Glutamatergic neuron (in vitro differentiated cells): ENCODE results near the gene ZNF319. TPM values are rescaled to one million over a fixed set of nuclear protein-coding genes. Genes with fewer than 3 reads are reported as not detected.

ENCODE experiments used
- DNase-seq: peaks from one replicate; pipeline ENCODE4 v3.0.0; 2022
- H3K27ac Mint-ChIP-seq: one replicate; pipeline ENCODE4 v1.8.0; 2020; ENCODE audit warnings: mild to moderate bottlenecking, mixed read lengths, inconsistent platforms; ENCODE audit not compliant: unreplicated experiment
- H3K27me3 Mint-ChIP-seq: one replicate; pipeline ENCODE4 v1.8.0; 2020; ENCODE audit warnings: mild to moderate bottlenecking, moderate library complexity, mixed read lengths, inconsistent platforms; ENCODE audit not compliant: unreplicated experiment
- H3K36me3 Mint-ChIP-seq: one replicate; pipeline ENCODE4 v1.8.0; 2020; ENCODE audit warnings: mild to moderate bottlenecking, mixed read lengths, inconsistent platforms; ENCODE audit not compliant: unreplicated experiment
- H3K4me1 Mint-ChIP-seq: one replicate; pipeline ENCODE4 v1.8.0; 2020; ENCODE audit warnings: mild to moderate bottlenecking, low read depth, mixed read lengths, inconsistent platforms; ENCODE audit not compliant: unreplicated experiment
- H3K4me3 Mint-ChIP-seq: one replicate; pipeline ENCODE4 v1.8.0; 2020; ENCODE audit warnings: mild to moderate bottlenecking, mixed read lengths, inconsistent platforms; ENCODE audit not compliant: unreplicated experiment
- H3K9me3 Mint-ChIP-seq: one replicate; pipeline ENCODE4 v1.8.0; 2020; ENCODE audit warnings: mild to moderate bottlenecking, moderate library complexity, mixed read lengths, inconsistent platforms; ENCODE audit not compliant: unreplicated experiment
- total RNA-seq: library from RNA; stranded (reverse); fragmentation: NEBNext Ultra II Directional; extraction: Animal tissue kit (Norgen Biotek cat#: 25700); gene quantifications from one replicate; pipeline ENCODE4 v1.2.1, GENCODE V29; 2021; ENCODE audit not compliant: unreplicated experiment
- TF ChIP-seq, protein P1 (sequence below): fragments of 200-600 bp; sonication (generic); IDR thresholded peaks from one replicate; pipeline ENCODE4 v1.5.0; 2021; ENCODE audit not compliant: partially characterized antibody, unreplicated experiment

Gene ZNF319
- total RNA-seq, 1 donor from 2014 or later = 13.9 TPM

DNA sequence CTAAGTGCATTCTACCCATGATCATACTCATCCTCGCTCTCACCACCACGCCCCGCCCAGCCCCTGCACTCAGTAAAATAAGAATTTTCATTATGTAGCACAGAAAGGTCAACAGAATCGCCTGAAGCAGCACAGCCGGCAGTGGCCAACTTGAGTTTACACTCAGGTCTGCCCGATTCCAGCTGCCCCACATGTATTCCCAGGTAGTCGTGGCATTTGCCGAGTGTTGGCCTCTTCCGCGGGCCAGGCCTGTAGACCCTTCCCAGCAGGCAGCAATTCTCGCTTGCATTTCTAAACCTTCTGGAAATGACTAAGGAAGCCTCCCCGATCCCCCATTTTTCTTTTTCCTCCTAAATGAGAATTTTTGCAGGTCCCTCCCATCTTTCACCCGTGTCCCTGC is 30.2 kb downstream of the ZNF319 start:
- Mint-ChIP-seq H3K27ac (no peak overlapping the region), H3K36me3 (no peaks in the 10 kb centered on the region), H3K4me3 (no peak overlapping the region), H3K4me1 (no peaks in the 10 kb centered on the region), H3K9me3 (no peaks in the 10 kb centered on the region), H3K27me3 (peaks cover 3% of the 10 kb centered on the region)
- DNase-seq = no peak
- TF ChIP-seq, protein P1, sequence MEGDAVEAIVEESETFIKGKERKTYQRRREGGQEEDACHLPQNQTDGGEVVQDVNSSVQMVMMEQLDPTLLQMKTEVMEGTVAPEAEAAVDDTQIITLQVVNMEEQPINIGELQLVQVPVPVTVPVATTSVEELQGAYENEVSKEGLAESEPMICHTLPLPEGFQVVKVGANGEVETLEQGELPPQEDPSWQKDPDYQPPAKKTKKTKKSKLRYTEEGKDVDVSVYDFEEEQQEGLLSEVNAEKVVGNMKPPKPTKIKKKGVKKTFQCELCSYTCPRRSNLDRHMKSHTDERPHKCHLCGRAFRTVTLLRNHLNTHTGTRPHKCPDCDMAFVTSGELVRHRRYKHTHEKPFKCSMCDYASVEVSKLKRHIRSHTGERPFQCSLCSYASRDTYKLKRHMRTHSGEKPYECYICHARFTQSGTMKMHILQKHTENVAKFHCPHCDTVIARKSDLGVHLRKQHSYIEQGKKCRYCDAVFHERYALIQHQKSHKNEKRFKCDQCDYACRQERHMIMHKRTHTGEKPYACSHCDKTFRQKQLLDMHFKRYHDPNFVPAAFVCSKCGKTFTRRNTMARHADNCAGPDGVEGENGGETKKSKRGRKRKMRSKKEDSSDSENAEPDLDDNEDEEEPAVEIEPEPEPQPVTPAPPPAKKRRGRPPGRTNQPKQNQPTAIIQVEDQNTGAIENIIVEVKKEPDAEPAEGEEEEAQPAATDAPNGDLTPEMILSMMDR = no peak

DNA sequence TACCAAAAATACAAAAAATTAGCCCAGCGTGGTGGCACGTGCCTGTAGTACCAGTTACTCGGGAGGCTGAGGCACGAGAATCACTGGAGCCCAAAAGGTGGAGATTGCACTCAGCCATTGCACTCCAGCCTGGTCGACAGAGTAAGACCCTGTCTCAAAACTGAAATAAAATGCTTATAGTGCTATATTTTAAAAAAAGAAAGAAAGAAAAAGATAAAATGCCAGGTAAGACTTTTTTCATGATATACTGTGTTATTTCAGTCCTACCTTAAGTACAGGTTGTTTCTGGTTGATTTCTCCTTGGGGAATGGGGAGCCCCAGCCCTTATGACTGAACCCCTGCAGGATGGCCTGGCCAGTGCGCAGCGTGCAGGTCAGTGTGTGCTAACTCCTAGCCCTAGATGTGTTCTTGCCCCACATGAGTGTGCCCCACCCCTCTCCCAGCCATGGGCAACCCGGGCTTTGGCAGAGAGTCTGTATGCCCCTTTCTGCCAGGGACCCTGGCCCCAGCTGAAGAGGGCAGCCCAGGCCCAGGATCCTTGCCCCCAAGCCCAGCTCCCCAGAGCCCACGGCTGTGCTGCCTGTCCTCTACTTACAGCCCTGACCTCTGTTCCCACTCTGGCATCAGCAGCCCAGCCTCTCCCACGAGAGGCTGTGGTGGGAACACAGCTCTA is 30.9 kb downstream of the ZNF319 start:
- no peak overlapping the region for H3K4me3 Mint-ChIP-seq
- no peaks in the 10 kb centered on the region for H3K4me1 Mint-ChIP-seq
- TF ChIP-seq, protein P1 = no peak
- H3K27ac Mint-ChIP-seq = no peak overlapping the region
- no peak for DNase-seq
- H3K36me3 Mint-ChIP-seq = no peaks in the 10 kb centered on the region
- H3K27me3 Mint-ChIP-seq = peaks cover 5% of the 10 kb centered on the region
- peaks cover 2% of the 10 kb centered on the region for H3K9me3 Mint-ChIP-seq

DNA sequence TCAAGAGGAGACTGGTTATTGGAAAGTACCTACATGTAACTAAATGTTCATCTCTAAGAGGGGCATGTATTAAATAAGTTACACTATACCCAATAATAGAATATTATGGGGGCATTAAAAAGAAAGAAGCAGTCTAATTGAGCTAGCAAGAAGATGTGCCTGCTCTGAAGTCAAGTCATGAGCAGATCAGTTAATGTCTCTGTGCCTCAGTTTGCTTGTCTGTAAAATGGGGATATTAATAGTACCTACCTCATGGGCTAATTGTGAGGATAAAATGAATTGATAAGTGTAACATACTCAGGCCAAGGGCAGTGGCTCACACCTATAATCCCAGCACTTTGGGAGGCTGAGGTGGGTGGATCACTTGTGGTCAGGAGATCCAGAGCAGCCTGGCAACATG is 32.6 kb downstream of the ZNF319 start:
- Mint-ChIP-seq H3K27me3 (peaks cover 6% of the 10 kb centered on the region), H3K27ac (no peak overlapping the region), H3K4me3 (no peak overlapping the region), H3K9me3 (peaks cover 2% of the 10 kb centered on the region), H3K36me3 (no peaks in the 10 kb centered on the region), H3K4me1 (no peaks in the 10 kb centered on the region)
- TF ChIP-seq, protein P1 = no peak
- no peak for DNase-seq

DNA sequence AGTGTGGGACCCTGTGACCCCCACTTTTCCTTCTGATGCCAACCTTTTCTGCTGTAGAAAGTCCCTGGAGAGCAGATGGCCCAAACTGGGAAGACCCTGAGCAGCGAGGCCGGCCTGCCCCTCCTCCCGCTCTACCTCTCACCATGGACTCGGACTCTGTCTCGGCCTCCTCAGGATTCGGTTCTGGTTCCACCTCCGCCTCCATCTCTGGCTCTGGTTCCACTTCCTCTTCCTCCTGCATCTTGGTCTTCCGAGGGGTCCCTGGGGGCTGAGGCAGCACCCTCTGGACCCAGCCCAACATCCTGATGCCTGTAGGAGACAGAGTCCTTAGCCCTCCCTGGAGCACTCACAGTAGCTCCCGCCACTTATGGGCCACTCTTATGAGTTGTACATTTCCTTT is 33.5 kb downstream of the ZNF319 start:
- no peaks in the 10 kb centered on the region for H3K4me1 Mint-ChIP-seq
- no peak overlapping the region for H3K4me3 Mint-ChIP-seq
- no peaks in the 10 kb centered on the region for H3K36me3 Mint-ChIP-seq
- H3K27me3 Mint-ChIP-seq = peaks cover 6% of the 10 kb centered on the region
- TF ChIP-seq, protein P1 = no peak
- no peak overlapping the region for H3K27ac Mint-ChIP-seq
- H3K9me3 Mint-ChIP-seq = peaks cover 4% of the 10 kb centered on the region
- no peak for DNase-seq

DNA sequence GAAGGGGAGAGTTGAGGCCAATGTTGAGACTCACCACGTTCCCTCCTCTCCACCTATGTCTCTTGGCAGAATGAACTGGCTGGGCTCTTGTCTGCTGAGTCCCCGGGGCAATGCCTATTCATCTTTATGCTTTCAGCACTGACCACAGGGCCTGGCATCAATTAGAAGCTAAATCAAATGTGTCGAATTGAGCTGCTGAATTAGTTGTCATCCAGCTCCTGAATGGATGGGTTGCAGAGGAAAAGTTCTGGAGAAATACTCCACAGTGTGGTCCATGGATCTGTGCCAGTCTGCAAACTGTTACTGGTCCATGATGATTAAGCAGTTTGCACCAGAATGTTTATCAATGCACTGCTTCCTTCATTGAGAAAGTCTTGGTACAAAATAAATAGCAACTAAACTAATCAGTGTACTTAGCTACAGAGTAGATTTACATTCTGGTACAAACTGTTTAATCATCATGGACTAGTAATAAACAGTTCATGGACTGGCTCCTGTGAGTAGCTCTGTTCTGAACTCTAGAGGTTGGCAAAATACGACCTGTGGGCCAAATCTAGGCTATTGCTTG is 34.2 kb downstream of the ZNF319 start:
- TF ChIP-seq, protein P1 = no peak
- Mint-ChIP-seq H3K27ac (no peak overlapping the region), H3K4me3 (no peak overlapping the region), H3K36me3 (no peaks in the 10 kb centered on the region), H3K9me3 (peaks cover 4% of the 10 kb centered on the region), H3K27me3 (peaks cover 9% of the 10 kb centered on the region), H3K4me1 (no peaks in the 10 kb centered on the region)
- no peak for DNase-seq
